ENCODE measurements around the gene G3BP2. TPM values are rescaled to one million over a fixed set of nuclear protein-coding genes. Genes with fewer than 3 reads are reported as not detected.
A peak's percentile ranks its signal among the peaks of the same experiment; 100 is the strongest.

G3BP2 gene
- total and polyA plus RNA-seq, 9 of the 15 experiments (the other 6 are each of a cell fraction or from before 2014, with no cell fraction given), result 25.2 to 222 (median 130) TPM

GRCh38 chr4:75673027-75673958 is at the start of gene G3BP2 (continued):
- no peak for TF ChIP-seq CBX5 (IDR thresholded peaks at IDR 0.05; ENCODE audit: borderline replicate concordance, low read depth)
- TF ChIP-seq TEAD1 (CRISPR knock-in tag; IDR thresholded peaks at IDR 0.05), result no peak; a peak in 1 of 4 replicates
- no peak for TF ChIP-seq ZNF79 (CRISPR knock-in tag; IDR thresholded peaks at IDR 0.05; ENCODE audit: low read depth)
- TF ChIP-seq MAX (CRISPR knock-in tag; IDR thresholded peaks at IDR 0.05), result peak; percentile 86
- no peak for TF ChIP-seq NCOA6 (IDR thresholded peaks at IDR 0.05)
- no peak for TF ChIP-seq SNAPC5 (CRISPR knock-in tag; IDR thresholded peaks at IDR 0.05)
- TF ChIP-seq KLF13 (tag; IDR thresholded peaks at IDR 0.05; ENCODE audit: borderline replicate concordance, low read depth), result peak; percentile 96
- no peak for TF ChIP-seq SIX5 (IDR thresholded peaks at IDR 0.05; ENCODE audit: borderline replicate concordance in 1 of 2, insufficient read depth in 1 of 2, low read depth in 1 of 2, low read length in 2 of 2)
- TF ChIP-seq PPARD (CRISPR knock-in tag; IDR thresholded peaks at IDR 0.05), result no peak
- no peak for TF ChIP-seq MLX (CRISPR knock-in tag; conservative IDR thresholded peaks at IDR 0.05)
- TF ChIP-seq RBBP5 (IDR thresholded peaks at IDR 0.05; ENCODE audit: borderline replicate concordance, insufficient read depth, low read length, poor library complexity, severe bottlenecking), result peak; percentile 84
- TF ChIP-seq ZNF57 (CRISPR knock-in tag; IDR thresholded peaks at IDR 0.05), result no peak
- TF ChIP-seq ZNF584 (CRISPR knock-in tag; IDR thresholded peaks at IDR 0.05; ENCODE audit: low read depth), result no peak
- no peak for TF ChIP-seq NFE2L1 (tag; IDR thresholded peaks at IDR 0.05; ENCODE audit: borderline replicate concordance, low read depth)
- TF ChIP-seq ELK1 (CRISPR knock-in tag; IDR thresholded peaks at IDR 0.05), result no peak
- peak in 1 of 3 experiments; percentile 73 for TF ChIP-seq YY1 (IDR thresholded peaks at IDR 0.05; ENCODE audit: borderline replicate concordance in 1 of 3, control insufficient read depth in 1 of 3, extremely low read depth in 1 of 3, insufficient read depth in 3 of 3, insufficient read length in 1 of 3, insufficient replicate concordance in 2 of 3, low read depth in 1 of 3, low read length in 2 of 3)
- TF ChIP-seq SPI1 (IDR thresholded peaks at IDR 0.05; ENCODE audit: borderline replicate concordance, low read depth, low read length), result peak; percentile 42; the same call in 1 of the 2 replicates
- TF ChIP-seq TOE1 (IDR thresholded peaks at IDR 0.05; ENCODE audit: borderline replicate concordance), result peak; percentile 57; the same call in 1 of the 2 replicates
- no peak for TF ChIP-seq TOE1 (CRISPR knock-in tag; IDR thresholded peaks at IDR 0.05; ENCODE audit: borderline replicate concordance, low read depth)
- TF ChIP-seq ZBTB49 (CRISPR knock-in tag; IDR thresholded peaks at IDR 0.05; ENCODE audit: borderline replicate concordance), result no peak

Data from K562 (cell line).